ENCODE measurements around the gene IRS2. TPM values are rescaled to one million over a fixed set of nuclear protein-coding genes. Genes with fewer than 3 reads are reported as not detected.

IRS2 gene
- total and polyA plus RNA-seq, 2 of the 8 experiments (the other 6 are each of a cell fraction or from before 2014, with no cell fraction given), result 2.6 to 17.0 TPM

DNA sequence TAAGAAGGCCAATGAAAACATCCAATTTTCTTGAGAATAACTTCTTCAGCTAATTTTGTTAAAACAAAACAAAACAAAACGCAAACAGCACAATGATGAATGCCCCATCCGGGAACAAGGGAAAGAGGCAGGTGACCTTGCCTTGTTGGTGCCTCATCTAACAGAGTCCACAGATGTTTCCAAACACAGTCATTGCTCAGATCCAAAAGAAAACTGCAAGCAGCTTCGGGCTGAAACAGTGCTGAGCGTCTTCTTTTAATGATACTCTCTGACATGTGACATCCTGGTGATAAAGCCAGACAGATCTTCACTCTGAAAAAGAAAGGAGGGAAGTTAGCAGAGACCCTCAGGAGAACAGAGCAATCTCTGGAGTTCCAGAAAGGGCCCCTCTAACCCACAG, 30.4 kb downstream of the IRS2 start (continued):
- TF ChIP-seq SP4 (IDR thresholded peaks at IDR 0.05; ENCODE audit: low read length) (no peak), SP2 (IDR thresholded peaks at IDR 0.05; ENCODE audit: low read length) (no peak), KDM5A (IDR thresholded peaks at IDR 0.05; ENCODE audit: low read length) (no peak), KDM4A (IDR thresholded peaks at IDR 0.05; ENCODE audit: low read depth, low read length, severe bottlenecking) (no peak)
- TF ChIP-seq, protein P1, sequence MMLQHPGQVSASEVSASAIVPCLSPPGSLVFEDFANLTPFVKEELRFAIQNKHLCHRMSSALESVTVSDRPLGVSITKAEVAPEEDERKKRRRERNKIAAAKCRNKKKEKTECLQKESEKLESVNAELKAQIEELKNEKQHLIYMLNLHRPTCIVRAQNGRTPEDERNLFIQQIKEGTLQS (IDR thresholded peaks at IDR 0.05; ENCODE audit: insufficient read depth, low read depth, low read length), result no peak

Data from H1 (cell line).